IPS-20b (cell line): Measurements from ENCODE around the gene ASB16.

Source experiments
- H3K27ac ChIP-seq: one replicate; pipeline ENCODE4 v1.5.1; 2013; ENCODE audit warnings: low read length
- H3K27me3 ChIP-seq: 2 replicates; pipeline ENCODE4 v1.6.1; 2013; ENCODE audit warnings: mild to moderate bottlenecking, low read length, inconsistent platforms; ENCODE audit not compliant: insufficient read depth
- H3K36me3 ChIP-seq: 2 replicates; pipeline ENCODE4 v1.6.1; 2013; ENCODE audit warnings: low read depth, mild to moderate bottlenecking, inconsistent platforms, low read length, moderate library complexity; ENCODE audit not compliant: insufficient read depth
- H3K4me1 ChIP-seq: 2 replicates; pipeline ENCODE4 v1.6.1; 2013; ENCODE audit warnings: mild to moderate bottlenecking, control low read depth, inconsistent platforms, low read length, moderate library complexity; ENCODE audit not compliant: insufficient read depth
- H3K4me3 ChIP-seq: 2 replicates; pipeline ENCODE4 v1.5.1; 2013; ENCODE audit warnings: mild to moderate bottlenecking, low read length, inconsistent platforms
- H3K9ac ChIP-seq: 2 replicates; pipeline ENCODE4 v1.6.1; 2013; ENCODE audit warnings: low read depth, mild to moderate bottlenecking, inconsistent platforms, low read length, moderate library complexity
- H3K9me3 ChIP-seq: 2 replicates; pipeline ENCODE4 v1.6.1; 2013; ENCODE audit warnings: mild to moderate bottlenecking, low read depth, low read length, inconsistent platforms; ENCODE audit not compliant: insufficient read depth

Gene ASB16

DNA sequence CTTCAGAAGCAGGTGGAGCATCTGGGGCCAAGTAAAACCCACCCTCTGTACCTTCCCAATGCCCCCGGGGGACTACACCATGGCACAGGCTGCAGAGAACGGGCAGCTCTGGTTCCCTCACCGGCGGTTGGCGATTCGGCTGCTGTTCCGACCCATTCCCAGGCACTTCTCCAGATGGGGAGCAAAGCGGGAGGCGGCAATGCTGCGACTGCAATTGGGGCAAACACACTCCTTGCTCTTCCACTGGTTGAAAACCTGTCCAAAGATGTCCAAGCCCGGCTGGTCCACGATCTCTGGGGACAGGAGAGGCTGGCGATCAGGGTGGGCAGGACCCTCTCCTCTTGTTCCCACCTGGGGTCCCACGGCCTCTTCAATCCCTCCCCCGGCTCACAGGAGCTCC is 26.6 kb downstream of the ASB16 start:
- Histone ChIP-seq H3K4me3 (no peak overlapping the region), H3K9me3 (no peaks in the 10 kb centered on the region), H3K36me3 (peaks cover 50% of the 10 kb centered on the region), H3K27ac (no peak overlapping the region), H3K4me1 (peaks cover 19% of the 10 kb centered on the region), H3K9ac (no peak overlapping the region), H3K27me3 (no peaks in the 10 kb centered on the region)

GRCh38 chr17:44197980-44198720 is 27.6 kb downstream of the ASB16 start:
- Histone ChIP-seq H3K27me3 (no peaks in the 10 kb centered on the region), H3K36me3 (peaks cover 44% of the 10 kb centered on the region), H3K4me3 (peak overlapping the region; percentile 90), H3K27ac (peak overlapping the region; percentile 65), H3K4me1 (peaks cover 13% of the 10 kb centered on the region), H3K9me3 (no peaks in the 10 kb centered on the region), H3K9ac (peak overlapping the region; percentile 89)

GRCh38 chr17:44198721-44199552 is 28.4 kb downstream of the ASB16 start:
- Histone ChIP-seq H3K36me3 (peaks cover 37% of the 10 kb centered on the region), H3K4me1 (peaks cover 13% of the 10 kb centered on the region), H3K9me3 (no peaks in the 10 kb centered on the region), H3K27ac (peak overlapping the region; percentile 65), H3K27me3 (no peaks in the 10 kb centered on the region), H3K9ac (peak overlapping the region; percentile 89), H3K4me3 (peak overlapping the region; percentile 90)

- Histone ChIP-seq H3K9ac (peak within 1 kb of the TSS; percentile 92), H3K4me1 (peaks cover 13% of the 10 kb centered on the region), H3K36me3 (peaks cover 28% of the 10 kb centered on the region), H3K4me3 (peak within 1 kb of the TSS; percentile 90), H3K9me3 (no peaks in the 10 kb centered on the region), H3K27ac (peak within 1 kb of the TSS; percentile 72), H3K27me3 (no peaks in the 10 kb centered on the region)
Measured at GRCh38 chr17:44199553-44200477, 29.3 kb downstream of the ASB16 start, which contains the start of gene ATXN7L3. TSS of gene ATXN7L3 (minus strand) at chr17:44199884. CDS start at chr17:44198070, 1,814 bp downstream.

DNA sequence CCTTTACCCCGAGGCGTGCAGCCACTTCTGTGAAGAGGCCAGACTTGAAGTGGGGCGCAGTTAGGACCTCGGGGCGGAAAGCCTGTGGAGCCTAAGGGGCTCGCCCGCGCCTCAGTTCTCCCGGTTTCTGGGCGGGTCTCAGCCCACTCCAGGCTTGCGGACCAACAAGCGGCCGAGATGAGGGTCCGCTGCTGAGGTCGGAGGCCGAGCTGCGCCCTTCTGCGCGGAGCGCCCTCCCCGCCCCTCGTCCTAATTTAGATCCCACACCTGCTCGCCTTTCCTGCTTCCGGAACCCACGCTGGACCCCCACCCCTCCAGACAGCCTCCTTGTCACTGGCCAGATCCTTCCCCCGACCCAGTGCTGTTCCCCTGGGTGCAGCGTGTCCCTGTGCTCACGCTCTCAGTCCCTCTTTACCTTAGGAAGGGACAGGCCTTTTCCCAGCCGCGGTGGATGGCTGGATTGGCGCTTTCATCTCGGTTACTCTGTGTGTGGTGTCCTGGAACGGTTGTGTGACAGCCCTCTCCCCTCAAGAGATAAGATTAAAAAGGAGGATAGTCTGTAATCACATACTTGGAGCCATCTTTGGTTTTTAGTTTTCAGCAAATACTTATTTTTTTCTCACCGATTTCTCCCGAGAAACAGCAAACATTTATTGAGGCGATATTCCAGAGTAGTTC is 30.1 kb downstream of the ASB16 start:
- Histone ChIP-seq H3K36me3 (peaks cover 20% of the 10 kb centered on the region), H3K27ac (peak overlapping the region; percentile 72), H3K27me3 (no peaks in the 10 kb centered on the region), H3K9me3 (no peaks in the 10 kb centered on the region), H3K4me1 (peaks cover 13% of the 10 kb centered on the region), H3K4me3 (peak overlapping the region; percentile 88), H3K9ac (peak overlapping the region; percentile 92)

DNA sequence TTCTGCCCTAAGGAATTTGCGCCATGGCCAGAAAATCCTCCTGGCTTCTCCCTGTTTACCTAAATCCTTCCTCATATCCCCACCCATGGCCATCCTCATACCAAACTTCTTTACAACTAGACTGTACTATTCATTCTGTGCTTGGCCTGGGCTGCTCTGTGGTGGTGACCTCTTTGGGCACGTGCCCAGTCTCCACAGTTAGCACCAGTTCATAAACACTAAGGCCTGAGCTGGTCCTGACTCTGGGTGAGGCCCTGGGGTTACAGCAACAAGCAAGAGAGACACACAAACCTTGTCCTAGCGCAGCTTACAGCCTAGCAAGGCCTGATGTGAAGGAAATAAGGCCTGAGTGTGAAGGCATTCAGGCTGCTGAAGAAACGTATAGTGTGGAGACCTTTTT is 32.3 kb downstream of the ASB16 start:
- H3K27me3 ChIP-seq = no peaks in the 10 kb centered on the region
- no peak overlapping the region for H3K4me3 ChIP-seq
- H3K36me3 ChIP-seq = peaks cover 19% of the 10 kb centered on the region
- H3K9me3 ChIP-seq = no peaks in the 10 kb centered on the region
- no peak overlapping the region for H3K27ac ChIP-seq
- H3K4me1 ChIP-seq = peaks cover 10% of the 10 kb centered on the region
- H3K9ac ChIP-seq = no peak overlapping the region

DNA sequence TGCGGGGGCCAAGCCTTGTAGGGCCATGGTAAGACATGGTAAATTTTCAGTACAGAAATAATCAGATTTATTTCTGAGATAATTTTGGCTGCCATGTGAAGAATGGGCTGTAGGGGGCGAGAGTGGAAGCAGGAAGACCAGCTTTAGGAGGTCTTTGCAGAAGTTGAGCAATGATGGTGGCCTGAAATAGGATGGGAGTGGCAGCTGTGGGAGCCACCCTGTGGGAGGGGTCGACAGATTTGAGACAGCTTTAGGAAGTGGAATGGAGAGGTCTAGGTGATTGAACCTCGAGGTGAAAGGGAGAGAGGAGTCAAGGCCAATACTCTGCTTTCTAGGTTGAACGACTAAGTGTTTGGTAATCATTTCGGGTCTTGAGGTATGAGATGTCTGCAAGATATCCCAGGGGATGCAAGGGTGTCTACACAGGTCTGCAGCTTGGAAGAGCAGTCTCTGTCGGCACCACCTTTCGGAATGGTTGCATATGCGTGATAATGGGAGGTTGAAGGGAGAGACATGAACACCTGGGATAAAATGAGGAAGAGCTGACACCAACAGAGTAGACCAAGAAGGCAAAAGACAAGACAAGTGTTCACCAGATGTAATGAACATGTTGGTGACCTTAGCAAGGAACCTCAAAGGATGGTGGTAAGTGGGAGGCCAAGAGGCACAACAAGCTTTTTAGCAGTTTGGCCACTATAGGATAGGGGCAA is 33.4 kb downstream of the ASB16 start:
- Histone ChIP-seq H3K9ac (no peak overlapping the region), H3K4me1 (peaks cover 4% of the 10 kb centered on the region; the same call in 1 of the 2 replicates), H3K27ac (no peak overlapping the region)

DNA sequence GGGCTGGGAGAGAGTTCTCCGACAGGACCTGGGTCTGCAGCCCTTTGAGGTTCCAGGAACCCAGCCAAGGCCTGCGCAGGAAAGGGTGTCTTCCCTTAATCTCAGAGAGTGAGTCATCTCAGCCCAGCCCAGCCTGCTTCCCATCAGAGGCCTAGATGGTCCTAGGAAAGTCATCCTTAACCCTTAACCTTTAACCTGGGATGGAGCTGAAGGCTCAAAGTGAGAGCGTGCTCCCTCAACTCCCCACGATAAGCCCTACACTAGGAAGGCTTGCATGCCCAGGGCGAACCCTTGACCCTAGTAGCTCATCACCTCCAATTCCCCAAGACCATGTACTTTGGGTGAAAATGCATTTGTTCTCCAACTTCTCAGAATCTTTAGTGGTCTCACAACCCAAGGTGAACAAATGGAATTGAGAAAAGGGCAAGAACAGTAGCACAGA is 34.0 kb downstream of the ASB16 start:
- H3K27ac ChIP-seq = no peak overlapping the region
- H3K27me3 ChIP-seq = no peaks in the 10 kb centered on the region
- no peaks in the 10 kb centered on the region for H3K9me3 ChIP-seq
- peaks cover 35% of the 10 kb centered on the region for H3K36me3 ChIP-seq
- H3K4me1 ChIP-seq = peaks cover 4% of the 10 kb centered on the region; the same call in 1 of the 2 replicates
- H3K9ac ChIP-seq = no peak overlapping the region
- H3K4me3 ChIP-seq = no peak overlapping the region

More for the DNA sequence above, 33.4 kb downstream of the ASB16 start:
- H3K36me3 ChIP-seq = peaks cover 29% of the 10 kb centered on the region
- H3K4me3 ChIP-seq = no peak overlapping the region
- H3K9me3 ChIP-seq = no peaks in the 10 kb centered on the region
- no peaks in the 10 kb centered on the region for H3K27me3 ChIP-seq

- H3K27me3 ChIP-seq = no peaks in the 10 kb centered on the region
- no peak overlapping the region for H3K27ac ChIP-seq
- H3K9me3 ChIP-seq = no peaks in the 10 kb centered on the region
- H3K4me1 ChIP-seq = peaks cover 3% of the 10 kb centered on the region; the same call in 1 of the 2 replicates
- peaks cover 46% of the 10 kb centered on the region for H3K36me3 ChIP-seq
- H3K9ac ChIP-seq = no peak overlapping the region
- no peak overlapping the region for H3K4me3 ChIP-seq
Measured at GRCh38 chr17:44205962-44206824, 35.7 kb downstream of the ASB16 start.

DNA sequence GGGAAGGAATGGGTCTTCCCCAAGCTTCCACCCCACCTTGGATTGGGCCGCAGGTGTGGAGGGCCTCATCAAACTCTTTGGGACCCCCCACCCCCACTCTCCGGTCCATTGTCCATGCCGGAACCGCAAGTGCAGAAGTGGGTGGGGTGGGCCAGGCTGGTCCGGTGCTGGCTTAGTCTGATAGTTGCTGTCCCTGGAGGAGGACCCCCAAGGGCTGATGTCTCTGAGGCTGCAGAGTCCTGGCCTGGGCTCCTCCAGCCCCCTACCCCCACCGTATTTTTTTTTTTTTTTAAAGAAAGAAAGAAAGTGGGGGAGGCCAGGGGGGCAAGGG is 36.3 kb downstream of the ASB16 start:
- Histone ChIP-seq H3K4me1 (peaks cover 3% of the 10 kb centered on the region; the same call in 1 of the 2 replicates), H3K4me3 (no peak overlapping the region), H3K9ac (no peak overlapping the region), H3K9me3 (no peaks in the 10 kb centered on the region), H3K27me3 (no peaks in the 10 kb centered on the region), H3K27ac (no peak overlapping the region), H3K36me3 (peaks cover 52% of the 10 kb centered on the region)
